Fibroblast of skin of scalp (primary cell): ENCODE data around the gene RIPOR3.
"Not testable (repeated sequence)": the region's sequence is repeated elsewhere in the genome, so short reads cannot be mapped to it uniquely, and the experiment has no call there.

Source experiments
- DNase-seq: peaks from one replicate; pipeline ENCODE4 v3.0.0-alpha.2; 2013

Gene RIPOR3

DNA sequence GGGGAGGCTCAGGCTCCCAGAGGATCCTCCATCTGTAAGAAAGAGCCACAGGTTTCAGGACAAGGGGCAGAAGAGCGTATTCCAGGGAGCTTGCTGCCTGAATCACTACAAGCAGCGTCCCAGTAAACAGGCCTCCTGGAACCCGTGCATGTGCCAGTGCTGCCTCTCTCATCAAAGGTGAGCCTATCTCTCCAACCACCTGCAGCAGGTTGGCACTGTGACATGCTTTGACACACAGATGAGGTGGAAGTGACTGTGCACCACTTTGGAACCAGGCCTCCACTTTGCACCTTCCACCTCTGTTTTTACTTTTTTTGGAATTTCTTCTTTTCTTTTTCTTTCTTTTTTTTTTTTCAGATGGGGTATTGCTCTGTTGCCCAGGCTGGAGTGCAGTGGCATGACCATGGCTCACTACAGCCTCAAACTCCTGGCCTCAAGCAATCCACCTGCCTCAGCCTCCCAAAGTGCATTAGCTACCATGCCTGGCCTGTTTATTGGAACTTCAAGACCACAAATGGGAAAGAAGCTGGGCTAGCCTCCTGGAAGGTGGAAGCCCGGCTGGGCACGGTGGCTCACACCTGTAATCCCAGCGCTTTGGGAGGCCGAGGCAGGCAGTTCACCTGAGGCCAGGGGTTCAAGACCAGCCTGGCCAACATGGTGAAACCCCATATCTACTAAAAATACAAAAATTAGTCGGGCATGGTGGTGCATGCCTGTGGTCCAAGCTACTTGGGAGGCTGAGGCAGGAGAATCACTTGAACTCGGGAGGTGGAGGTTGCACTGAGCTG lies 12.5 kb upstream of the RIPOR3 start:
- not testable (repeated sequence) for DNase-seq

DNA sequence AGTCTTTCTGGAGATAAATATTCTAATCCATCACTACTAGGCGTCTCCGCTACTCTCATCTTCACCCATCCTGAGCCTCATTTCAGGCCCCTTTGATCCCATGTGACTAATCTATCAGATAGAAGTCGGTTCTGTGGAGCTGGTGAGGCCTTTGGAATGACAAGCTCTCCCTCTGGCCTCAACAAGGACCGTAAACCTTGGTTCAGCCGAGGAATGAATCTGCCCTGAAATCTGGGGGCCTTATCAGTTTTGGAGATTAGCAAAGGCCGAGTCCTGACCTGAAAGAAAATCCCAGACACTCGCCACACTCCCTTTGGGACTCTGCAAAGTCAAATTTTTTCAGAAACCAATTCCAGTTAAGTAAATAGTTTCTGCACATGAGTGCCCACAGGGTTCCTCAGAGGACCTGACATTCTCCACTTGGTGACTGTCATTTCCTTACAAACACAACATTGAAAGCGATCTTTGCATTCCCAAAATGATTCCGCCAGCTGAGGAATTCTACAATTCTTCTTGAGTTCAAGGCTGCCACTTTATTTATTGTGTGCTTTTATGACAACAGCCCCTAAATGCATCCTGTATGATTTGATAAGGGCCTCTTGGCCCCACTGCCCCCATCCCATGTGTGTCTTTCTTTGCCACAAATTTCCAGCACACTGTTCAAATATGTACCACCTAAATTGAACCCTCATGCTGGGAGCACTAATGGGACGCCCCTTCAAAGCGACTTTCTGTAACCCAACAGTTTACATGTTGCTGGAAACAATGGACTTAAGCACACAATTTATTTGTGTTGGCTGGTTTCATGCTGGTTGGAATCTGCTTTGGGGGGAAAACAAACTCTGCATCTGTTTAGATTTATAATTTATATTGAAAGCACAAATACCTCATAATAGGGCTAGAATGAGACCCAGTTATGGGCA lies 10.0 kb upstream of the RIPOR3 start:
- DNase-seq, result peak; percentile 77

DNA sequence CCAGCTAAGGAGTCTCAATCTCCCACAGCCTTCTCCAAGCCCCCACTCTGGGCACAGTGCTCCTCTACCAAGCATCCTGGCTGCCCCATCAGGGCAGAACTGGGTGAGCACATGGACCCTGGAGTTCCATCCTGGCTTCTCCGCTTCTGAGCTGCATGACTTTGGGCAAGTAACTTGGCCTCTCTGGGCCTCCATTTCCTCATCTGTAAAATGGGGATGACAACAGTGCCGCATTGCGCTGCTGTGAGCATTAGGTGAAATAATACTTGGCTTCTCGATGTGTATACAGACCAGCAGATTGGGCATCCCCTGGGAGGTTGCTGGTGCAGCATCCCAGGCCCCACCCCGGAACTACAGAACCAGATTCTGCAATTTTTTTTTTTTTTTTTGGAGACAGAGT lies 8.3 kb upstream of the RIPOR3 start:
- DNase-seq, result no peak

GRCh38 chr20:50698255-50698654 lies 6.9 kb upstream of the RIPOR3 start:
- DNase-seq, result not testable (repeated sequence)

DNA sequence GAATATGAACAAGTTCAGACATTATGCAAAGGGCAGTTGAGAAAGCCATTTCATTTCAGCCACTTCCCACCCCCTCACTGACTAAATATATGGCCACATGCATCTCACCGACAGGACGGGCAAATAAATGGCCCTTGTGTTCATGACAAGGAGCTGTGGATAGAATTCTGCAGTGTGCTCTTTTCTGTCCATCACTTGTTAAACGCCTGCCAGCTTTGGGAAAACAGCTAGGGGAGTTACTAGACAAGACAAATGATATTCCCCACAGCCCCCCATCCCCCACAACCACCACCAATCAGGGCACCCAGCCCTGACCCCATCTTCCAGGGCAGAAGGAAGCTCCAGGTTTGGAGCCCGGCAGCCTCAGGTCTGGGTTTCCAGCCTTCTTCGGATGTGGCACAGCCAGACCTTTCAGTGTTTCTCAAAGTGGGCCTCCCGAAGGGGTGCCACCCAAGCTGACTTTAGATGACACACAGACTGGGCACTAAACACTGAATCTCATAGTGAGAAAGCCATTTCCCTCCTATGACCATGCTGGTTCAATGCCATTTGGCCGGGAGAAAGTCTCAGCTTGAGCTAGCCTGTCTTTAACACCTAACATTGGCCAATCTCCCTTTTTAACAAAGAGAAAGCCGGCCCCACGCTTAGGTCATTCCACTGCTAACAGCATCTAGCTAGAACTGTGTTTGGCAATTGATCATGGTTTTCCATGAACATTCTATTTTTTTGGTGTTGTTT lies 4.0 kb upstream of the RIPOR3 start:
- DNase-seq, result no peak

DNA sequence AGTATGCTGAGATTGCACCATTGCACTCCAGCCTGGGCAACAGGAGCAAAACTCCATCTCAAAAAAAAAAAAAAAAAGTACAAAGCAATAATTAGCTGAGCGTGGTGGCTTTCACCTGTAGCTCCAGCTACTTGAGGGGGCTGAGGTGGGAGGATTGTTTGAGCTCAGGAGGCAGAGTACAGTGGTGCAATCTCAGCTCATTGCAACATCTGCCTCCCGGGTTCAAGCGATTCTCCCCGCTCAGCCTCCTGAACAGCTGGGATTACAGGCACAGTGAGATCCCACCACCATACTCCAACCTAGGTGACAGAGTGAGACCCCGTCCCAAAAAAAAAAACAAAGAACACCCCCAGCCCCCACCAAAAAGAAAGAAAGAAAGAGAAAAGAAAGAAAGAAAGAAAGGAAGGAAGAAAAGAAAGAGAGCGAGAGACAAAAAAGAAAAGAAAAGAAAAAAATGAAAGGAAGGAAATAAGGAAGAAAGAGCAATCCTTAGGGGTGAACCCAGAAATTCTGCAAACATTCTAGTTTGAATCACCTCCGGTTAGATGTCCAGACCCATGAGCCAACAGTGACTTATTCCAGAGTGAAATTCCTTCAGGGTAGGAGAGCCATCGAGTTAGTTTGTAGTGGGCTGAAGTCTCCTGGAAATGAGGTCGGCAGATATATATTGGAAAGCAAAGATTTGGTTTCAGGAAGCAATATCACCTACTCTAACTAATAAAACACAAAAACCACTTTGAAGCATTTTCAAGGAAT lies 3.2 kb upstream of the RIPOR3 start:
- DNase-seq, result no peak

GRCh38 chr20:50693001-50693400 lies 1.7 kb upstream of the RIPOR3 start:
- no peak for DNase-seq

GRCh38 chr20:50692552-50692933 lies 1.2 kb upstream of the RIPOR3 start:
- no peak for DNase-seq

DNA sequence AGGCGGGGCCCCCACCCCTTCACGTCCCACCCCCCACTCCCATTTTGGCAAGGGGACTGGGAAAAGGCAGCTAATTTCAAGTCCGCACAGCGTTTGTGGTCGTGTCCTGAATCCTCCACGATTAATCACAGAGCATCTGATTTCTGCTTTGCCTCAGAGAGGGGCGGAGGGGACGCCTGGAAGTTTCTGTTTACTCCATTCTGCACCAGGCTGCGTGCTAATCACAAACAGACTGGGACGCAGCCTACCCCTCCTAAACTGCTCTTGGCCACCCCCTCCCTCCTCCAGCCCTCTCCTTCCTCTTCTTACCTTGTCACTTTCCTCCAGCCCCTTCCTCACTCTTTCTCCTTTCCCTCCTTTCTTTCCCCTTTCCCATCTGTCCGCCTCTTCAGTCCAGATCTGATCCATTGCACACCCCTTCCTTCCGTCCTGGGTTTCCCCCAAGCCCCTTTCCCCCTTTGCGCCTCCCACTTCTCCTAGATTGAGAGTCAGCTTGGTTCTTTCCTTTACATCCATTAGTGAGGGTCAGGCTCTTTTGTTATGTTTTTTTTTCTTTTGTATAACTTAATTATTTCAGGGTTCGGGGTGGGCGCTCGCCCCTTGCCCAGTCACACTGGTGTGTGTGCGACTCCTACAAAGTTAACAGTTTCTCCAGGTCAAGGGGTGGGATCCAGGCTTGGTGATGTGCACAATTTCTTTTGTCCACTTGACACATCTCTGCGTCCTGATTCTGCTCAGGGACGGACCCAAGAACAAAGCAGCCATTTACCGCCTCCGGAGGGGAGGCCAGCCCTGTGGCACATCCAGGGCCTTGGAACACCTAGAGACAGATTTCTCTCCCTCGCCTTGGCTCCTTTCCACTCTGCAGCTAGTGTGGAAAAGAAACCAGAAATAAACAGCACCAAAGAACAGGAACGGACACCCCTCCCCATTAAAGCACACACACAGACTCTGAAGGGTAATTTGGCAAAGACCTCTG lies 520 bp upstream of the RIPOR3 start:
- peak; percentile 60 for DNase-seq

DNA sequence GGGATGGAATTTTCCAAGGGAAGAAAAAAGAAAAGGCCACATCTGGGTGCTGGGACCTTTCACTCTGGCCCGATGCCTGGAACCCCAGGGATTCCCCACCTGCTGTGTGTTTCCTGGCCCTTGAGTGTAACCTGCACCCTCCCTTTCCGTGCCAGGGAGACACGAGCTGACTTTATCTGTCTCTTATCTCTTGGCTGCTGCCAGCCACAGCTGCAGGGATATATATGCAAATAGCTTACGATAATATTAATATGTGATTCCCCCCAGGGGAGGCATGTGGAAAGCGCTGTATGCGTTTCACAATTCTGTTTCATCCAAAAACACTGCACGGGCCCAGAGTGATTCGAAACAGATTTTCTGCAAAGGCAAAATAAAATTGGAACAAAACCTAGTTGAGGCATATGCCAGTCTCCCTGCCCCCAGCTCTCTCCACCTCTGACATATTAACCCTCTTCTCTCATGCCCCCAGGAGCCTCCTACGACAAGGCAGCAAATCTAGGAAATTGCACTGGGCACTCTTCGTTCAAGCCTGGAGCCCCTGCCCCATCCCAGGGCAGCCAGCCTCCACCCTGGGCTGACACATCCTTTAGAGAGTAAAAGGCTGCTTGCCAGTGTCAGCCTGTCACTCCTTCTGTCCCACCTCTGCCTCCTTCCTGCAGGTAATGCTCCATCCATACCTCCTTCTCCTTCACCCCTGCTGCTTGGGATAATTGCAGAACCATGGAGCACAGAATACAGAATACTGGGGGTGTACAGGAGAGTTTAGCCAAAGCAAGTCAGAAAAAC lies 1.3 kb downstream of the RIPOR3 start:
- DNase-seq, result peak; percentile 36

GRCh38 chr20:50688256-50688975 lies 2.9 kb downstream of the RIPOR3 start:
- no peak for DNase-seq

- DNase-seq, result no peak
Observed at GRCh38 chr20:50686821-50687220, 4.5 kb downstream of the RIPOR3 start.

- no peak for DNase-seq
Observed at GRCh38 chr20:50683570-50683969, 7.8 kb downstream of the RIPOR3 start.

- DNase-seq, result no peak
Observed at GRCh38 chr20:50682947-50683530, 8.3 kb downstream of the RIPOR3 start.

- no peak for DNase-seq
Observed at GRCh38 chr20:50682065-50682464, 9.3 kb downstream of the RIPOR3 start.

- DNase-seq, result no peak
Observed at GRCh38 chr20:50681359-50682064, 9.8 kb downstream of the RIPOR3 start.

GRCh38 chr20:50680105-50680960 lies 11.0 kb downstream of the RIPOR3 start:
- DNase-seq, result no peak
